Prostate gland (tissue), 2 donors: ENCODE measurements around the gene SMARCD1. TPM values are rescaled to one million over a fixed set of nuclear protein-coding genes. Genes with fewer than 3 reads are reported as not detected.

ENCODE experiments used
- DNase-seq: peaks from one replicate; pipeline ENCODE4 v3.0.0-alpha.2; 2019; ENCODE audit warnings: low spot score
- H3K27ac ChIP-seq, 2 donors: fragments of 200-600 bp; sonication (generic); 2 replicates each; pipeline ENCODE4 v1.5.1; 2017 to 2019
- H3K27me3 ChIP-seq: fragments of 200-600 bp; sonication (generic); replicated peaks from 2 replicates; pipeline ENCODE4 v1.5.1; 2019; ENCODE audit not compliant: insufficient read depth
- H3K36me3 ChIP-seq, 2 donors: fragments of 200-600 bp; sonication (generic); 1 replicate in 1 of 2; 2 replicates in 1 of 2; pipeline versions ENCODE4 v1.5.1 to v1.8.1; 2017 to 2019
- H3K4me1 ChIP-seq: fragments of 200-600 bp; sonication (generic); replicated peaks from 2 replicates; pipeline ENCODE4 v1.5.1; 2019
- H3K4me3 ChIP-seq, 2 donors: fragments of 200-600 bp; sonication (generic); 2 replicates each; pipeline ENCODE4 v1.5.1; 2017 to 2019
- H3K9me3 ChIP-seq: fragments of 200-600 bp; sonication (generic); 2 replicates; pipeline ENCODE4 v1.5.1; 2017
- CTCF ChIP-seq, 4 experiments: fragments of 200-600 bp in 2 of 4; fragments of 450-650 bp in 2 of 4; sonication (generic) in 2 of 4; IDR thresholded peaks; 1 replicate in 3 of 4; 2 replicates in 1 of 4; pipeline ENCODE4 v1.5.1; 2016 to 2019; ENCODE audit warnings: antibody characterized with exemption in 4 of 4, mild to moderate bottlenecking in 2 of 4, moderate library complexity in 2 of 4
- POLR2A ChIP-seq: fragments of 450-650 bp; IDR thresholded peaks from one replicate; pipeline ENCODE4 v1.6.1; 2016; ENCODE audit warnings: antibody characterized with exemption, mild to moderate bottlenecking
- POLR2AphosphoS5 ChIP-seq: sonication (generic); formaldehyde crosslinking; IDR thresholded peaks from one replicate; pipeline ENCODE4 v1.6.1; 2017; ENCODE audit warnings: antibody characterized with exemption
- WGBS: methylation state at CpG from one replicate; pipeline ENCODE4 v1.1.5; 2018; 5-methylcytosine and 5-hydroxymethylcytosine counted together
- intact Hi-C: fragments of 100-400 bp; cut with DNase I; formaldehyde crosslinking; loops from one replicate; pipeline ENCODE4 v1.14.2; 2022
- total RNA-seq, 2 donors: library from RNA; depleted of rRNA; stranded (reverse); fragments of >200 nt; gene quantifications; one replicate each; pipeline ENCODE4 v1.1.0, GENCODE V29; 2016

SMARCD1 gene
- total RNA-seq, 2 donors from 2014 or later: 72.9 to 90.1 TPM

GRCh38 chr12:50121641-50122040 is 36.5 kb downstream of the SMARCD1 start:
- intact Hi-C loops: no loop called here
- H3K27me3 ChIP-seq: no peaks in the 10 kb centered on the region
- TF ChIP-seq CTCF (IDR thresholded peaks at IDR 0.05) (no peak), POLR2A (no peak), POLR2AphosphoS5 (no peak)
- no peaks in the 10 kb centered on the region for H3K36me3 ChIP-seq
- no peak overlapping the region for H3K27ac ChIP-seq
- no peak overlapping the region for H3K4me3 ChIP-seq
- H3K4me1 ChIP-seq: no peaks in the 10 kb centered on the region
- no peaks in the 10 kb centered on the region for H3K9me3 ChIP-seq
- WGBS: 86% methylated on average over 5 of the region's 5 CpGs
- no peak for DNase-seq

- Histone ChIP-seq H3K27me3 (no peaks in the 10 kb centered on the region), H3K4me3 (no peak overlapping the region), H3K27ac (no peak overlapping the region), H3K36me3 (no peaks in the 10 kb centered on the region), H3K4me1 (no peaks in the 10 kb centered on the region), H3K9me3 (no peaks in the 10 kb centered on the region)
- TF ChIP-seq POLR2AphosphoS5: no peak
- no peak for TF ChIP-seq CTCF (IDR thresholded peaks at IDR 0.05)
- no peak for TF ChIP-seq POLR2A
- no peak for DNase-seq
- intact Hi-C loops: no loop called here
- 86% methylated on average over 2 of the region's 2 CpGs for WGBS
Measured at GRCh38 chr12:50123203-50123602, 38.1 kb downstream of the SMARCD1 start.

DNA sequence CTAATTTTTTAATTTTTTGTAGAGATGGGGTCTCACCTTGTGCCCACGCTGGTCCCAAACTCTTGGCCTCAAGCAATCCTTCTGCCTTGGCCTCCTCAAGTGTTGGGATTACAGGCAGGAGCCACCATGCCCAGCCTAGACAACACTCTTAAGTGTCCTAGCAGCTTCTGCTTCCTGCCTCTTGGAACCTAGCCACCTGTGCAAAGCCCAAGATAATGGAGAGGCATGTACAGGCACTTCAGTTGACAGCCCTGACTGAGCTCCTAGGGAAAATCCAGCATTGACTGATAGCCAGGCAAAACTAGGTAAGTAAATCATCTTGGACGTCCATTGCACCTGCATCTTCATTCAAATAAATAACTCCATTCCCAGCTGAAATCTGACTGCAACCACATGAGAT is 42.4 kb downstream of the SMARCD1 start:
- intact Hi-C loops: no loop called here
- Histone ChIP-seq H3K4me1 (no peaks in the 10 kb centered on the region), H3K4me3 (no peak overlapping the region), H3K9me3 (no peaks in the 10 kb centered on the region), H3K36me3 (no peaks in the 10 kb centered on the region), H3K27ac (no peak overlapping the region), H3K27me3 (no peaks in the 10 kb centered on the region)
- WGBS: 53% methylated on average over 2 of the region's 2 CpGs
- TF ChIP-seq POLR2A: no peak
- TF ChIP-seq CTCF (IDR thresholded peaks at IDR 0.05): no peak
- TF ChIP-seq POLR2AphosphoS5: no peak
- DNase-seq: no peak

DNA sequence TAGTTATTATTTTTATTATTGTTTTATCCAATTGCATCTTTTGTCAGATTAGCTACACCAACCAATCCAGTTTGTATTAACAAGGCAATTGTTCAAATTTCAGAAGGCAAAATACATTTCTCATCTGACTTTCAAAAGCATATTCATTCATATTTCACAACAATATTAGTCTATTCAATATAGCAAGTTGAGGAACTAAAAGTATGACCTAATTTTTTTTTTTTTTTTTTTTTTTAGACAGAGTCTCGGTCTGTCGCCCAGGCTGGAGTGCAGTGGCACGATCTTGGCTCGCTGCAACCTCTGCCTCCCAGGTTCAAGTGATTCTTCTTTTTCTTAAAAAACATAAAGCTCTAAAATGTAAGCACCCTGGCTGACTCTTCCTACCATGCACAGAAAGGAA is 44.1 kb downstream of the SMARCD1 start:
- TF ChIP-seq POLR2A: no peak
- TF ChIP-seq POLR2AphosphoS5: no peak
- no peak for TF ChIP-seq CTCF (IDR thresholded peaks at IDR 0.05)
- Histone ChIP-seq H3K27ac (no peak overlapping the region), H3K9me3 (no peaks in the 10 kb centered on the region), H3K36me3 (no peaks in the 10 kb centered on the region), H3K27me3 (no peaks in the 10 kb centered on the region), H3K4me1 (no peaks in the 10 kb centered on the region), H3K4me3 (no peak overlapping the region)
- WGBS: 80% methylated on average over 4 of the region's 4 CpGs
- DNase-seq: no peak
- intact Hi-C loops: no loop called here

DNA sequence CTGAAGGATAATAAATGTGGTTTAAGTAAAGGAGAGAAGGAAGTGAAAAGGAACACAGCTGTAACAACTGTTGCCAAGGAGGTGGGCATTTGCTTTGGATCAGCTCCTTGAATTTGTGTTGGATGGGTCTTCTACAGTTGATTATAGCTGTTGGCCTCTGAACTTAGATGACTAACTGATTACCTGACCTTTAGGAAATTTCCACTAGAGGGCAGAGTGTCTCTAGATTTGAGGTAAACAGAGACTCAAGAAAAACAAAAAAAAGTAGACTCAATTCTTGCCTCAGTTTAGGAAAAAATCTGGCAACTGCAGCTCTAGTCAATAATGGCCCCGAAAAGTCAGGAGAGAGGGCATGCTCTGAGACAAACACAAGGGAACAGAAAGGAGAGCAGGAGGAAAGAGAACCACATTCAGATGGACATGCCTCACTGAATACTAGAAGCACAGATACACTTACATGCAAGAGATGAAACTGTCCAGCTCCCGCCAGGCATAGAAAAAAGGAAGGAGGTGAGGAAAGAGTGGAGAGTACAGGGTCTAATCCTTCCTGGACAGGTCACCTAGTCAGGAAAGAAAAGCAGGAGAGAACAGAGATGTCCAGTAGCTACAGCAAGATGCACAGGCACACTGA is 47.5 kb downstream of the SMARCD1 start:
- Histone ChIP-seq H3K27ac (no peak overlapping the region), H3K27me3 (no peaks in the 10 kb centered on the region), H3K4me3 (no peak overlapping the region), H3K9me3 (no peaks in the 10 kb centered on the region), H3K36me3 (no peaks in the 10 kb centered on the region), H3K4me1 (no peaks in the 10 kb centered on the region)
- TF ChIP-seq POLR2AphosphoS5: no peak
- TF ChIP-seq POLR2A: no peak
- TF ChIP-seq CTCF (IDR thresholded peaks at IDR 0.05): peak in 3 of 4 experiments; percentile 18 to 65 (median 42)
- WGBS: 73% methylated on average over 2 of the region's 2 CpGs
- no peak for DNase-seq
- intact Hi-C loops: no loop called here
